SK-N-MC (cell line): ENCODE results near the gene AKR1E2.

ENCODE experiments used
- DNase-seq: peaks from one replicate; pipeline ENCODE4 v3.0.0-alpha.2; 2011; ENCODE audit warnings: low read depth, low spot score
- H3K27ac ChIP-seq: fragments of 200-600 bp; sonication (generic); 2 replicates; pipeline ENCODE4 v1.5.1; 2016; ENCODE audit warnings: mixed run types
- H3K36me3 ChIP-seq: fragments of 200-600 bp; sonication (generic); 2 replicates; pipeline ENCODE4 v1.6.1; 2017; ENCODE audit warnings: antibody characterized with exemption, low read length, mixed read lengths; ENCODE audit not compliant: insufficient read depth
- H3K4me3 ChIP-seq: fragments of 200-600 bp; sonication (generic); 2 replicates; pipeline ENCODE4 v1.5.1; 2016
- H3K9ac ChIP-seq: fragments of 200-600 bp; sonication (generic); 2 replicates; pipeline ENCODE4 v1.8.0; 2017; ENCODE audit warnings: mixed run types, mixed read lengths; ENCODE audit not compliant: insufficient read length
- H3K9me3 ChIP-seq: fragments of 200-600 bp; sonication (generic); 2 replicates; pipeline ENCODE4 v1.6.1; 2017; ENCODE audit warnings: low read depth, mild to moderate bottlenecking, antibody characterized with exemption, low read length, moderate library complexity, mixed read lengths
- EZH2 ChIP-seq: fragments of 200-600 bp; sonication (generic); IDR thresholded peaks from one replicate; pipeline ENCODE4 v1.6.1; 2017; ENCODE audit warnings: antibody characterized with exemption
- FOXP2 ChIP-seq: optimal IDR thresholded peaks from 2 replicates; pipeline ENCODE3; 2011; ENCODE audit warnings: mild to moderate bottlenecking, moderate library complexity; ENCODE audit not compliant: insufficient read depth; ENCODE audit errors: extremely low read length, control extremely low read depth
- POLR2AphosphoS5 ChIP-seq: IDR thresholded peaks from 2 replicates; pipeline ENCODE4 v1.6.1; 2012; ENCODE audit warnings: mild to moderate bottlenecking, low read depth, low read length, borderline replicate concordance

AKR1E2 gene

GRCh38 chr10:4850397-4850796 lies 24.4 kb downstream of the AKR1E2 start:
- no peak for DNase-seq
- Histone ChIP-seq H3K9ac (no peak overlapping the region), H3K36me3 (no peaks in the 10 kb centered on the region), H3K27ac (no peak overlapping the region), H3K4me3 (no peak overlapping the region), H3K9me3 (no peaks in the 10 kb centered on the region)
- no peak for TF ChIP-seq FOXP2
- TF ChIP-seq POLR2AphosphoS5: no peak
- TF ChIP-seq EZH2: no peak

DNA sequence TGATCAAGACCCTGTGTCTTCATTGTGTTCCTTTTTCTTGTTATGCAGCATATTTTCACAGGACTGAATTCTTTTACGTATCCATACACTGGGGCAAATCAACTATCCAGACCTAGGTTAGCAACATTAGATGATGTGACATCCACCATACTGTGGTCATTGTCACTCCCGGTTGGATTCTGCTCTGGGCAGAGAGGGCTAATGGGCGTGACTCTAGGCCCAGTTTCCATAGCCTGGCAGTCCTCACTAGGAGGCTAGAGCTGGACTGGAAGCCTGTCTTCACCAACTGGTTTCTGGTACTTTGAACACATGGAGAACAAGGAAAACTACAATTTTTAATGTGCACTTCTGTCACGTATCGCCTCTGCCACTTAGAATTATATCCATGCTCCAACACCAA lies 25.2 kb downstream of the AKR1E2 start:
- TF ChIP-seq FOXP2 (no peak), EZH2 (no peak), POLR2AphosphoS5 (no peak)
- Histone ChIP-seq H3K9me3 (no peaks in the 10 kb centered on the region), H3K27ac (no peak overlapping the region), H3K4me3 (no peak overlapping the region), H3K36me3 (no peaks in the 10 kb centered on the region), H3K9ac (no peak overlapping the region)
- no peak for DNase-seq

GRCh38 chr10:4851846-4852245 lies 25.8 kb downstream of the AKR1E2 start:
- no peaks in the 10 kb centered on the region for H3K36me3 ChIP-seq
- no peak overlapping the region for H3K4me3 ChIP-seq
- no peaks in the 10 kb centered on the region for H3K9me3 ChIP-seq
- no peak for DNase-seq
- no peak overlapping the region for H3K9ac ChIP-seq
- TF ChIP-seq FOXP2 (no peak), POLR2AphosphoS5 (no peak), EZH2 (no peak)
- no peak overlapping the region for H3K27ac ChIP-seq

GRCh38 chr10:4865945-4866661 lies 40.1 kb downstream of the AKR1E2 start:
- Histone ChIP-seq H3K9ac (no peak overlapping the region), H3K27ac (no peak overlapping the region), H3K9me3 (no peaks in the 10 kb centered on the region), H3K4me3 (no peak overlapping the region), H3K36me3 (no peaks in the 10 kb centered on the region)
- TF ChIP-seq FOXP2: no peak
- TF ChIP-seq EZH2: no peak
- no peak for TF ChIP-seq POLR2AphosphoS5
- no peak for DNase-seq

DNA sequence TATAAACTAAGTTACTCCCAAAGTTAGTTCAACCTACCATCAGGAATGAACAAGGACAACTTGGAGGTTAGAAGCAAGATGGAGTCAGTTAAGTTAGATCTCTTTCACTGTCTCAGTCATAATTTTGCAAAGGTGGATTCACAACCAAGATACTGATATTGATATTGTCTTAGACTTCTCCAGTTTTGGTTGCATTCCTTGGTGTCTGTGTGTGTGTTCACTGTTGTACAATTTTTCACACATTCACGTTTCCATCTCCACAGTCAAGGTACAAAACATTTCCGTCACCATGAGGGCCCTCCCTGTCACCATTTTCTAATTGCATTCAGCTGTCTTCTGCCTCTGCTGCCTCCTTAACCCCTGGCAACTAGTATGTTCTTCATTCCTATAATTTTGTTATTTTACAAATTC lies 41.1 kb downstream of the AKR1E2 start:
- TF ChIP-seq EZH2: no peak
- no peak for TF ChIP-seq POLR2AphosphoS5
- TF ChIP-seq FOXP2: no peak

GRCh38 chr10:4867520-4868356 lies 41.7 kb downstream of the AKR1E2 start:
- Histone ChIP-seq H3K4me3 (no peak overlapping the region), H3K9ac (no peak overlapping the region), H3K36me3 (no peaks in the 10 kb centered on the region), H3K9me3 (no peaks in the 10 kb centered on the region), H3K27ac (no peak overlapping the region)
- TF ChIP-seq FOXP2 (no peak), POLR2AphosphoS5 (no peak), EZH2 (no peak)
- no peak for DNase-seq

More for the DNA sequence above, 41.1 kb downstream of the AKR1E2 start:
- H3K36me3 ChIP-seq: no peaks in the 10 kb centered on the region
- no peaks in the 10 kb centered on the region for H3K9me3 ChIP-seq
- DNase-seq: no peak
- H3K9ac ChIP-seq: no peak overlapping the region
- H3K27ac ChIP-seq: no peak overlapping the region
- no peak overlapping the region for H3K4me3 ChIP-seq

- Histone ChIP-seq H3K9ac (no peak overlapping the region), H3K27ac (no peak overlapping the region), H3K4me3 (no peak overlapping the region), H3K9me3 (no peaks in the 10 kb centered on the region), H3K36me3 (no peaks in the 10 kb centered on the region)
- TF ChIP-seq EZH2 (no peak), FOXP2 (no peak), POLR2AphosphoS5 (no peak)
- DNase-seq: no peak
These were observed 42.3 kb downstream of the AKR1E2 start for GRCh38 chr10:4868357-4868657.

GRCh38 chr10:4882704-4883078 lies 56.7 kb downstream of the AKR1E2 start:
- no peak for DNase-seq
- H3K27ac ChIP-seq: no peak overlapping the region
- no peak overlapping the region for H3K4me3 ChIP-seq
- H3K9ac ChIP-seq: no peak overlapping the region
- H3K9me3 ChIP-seq: no peaks in the 10 kb centered on the region
- no peak for TF ChIP-seq POLR2AphosphoS5
- H3K36me3 ChIP-seq: no peaks in the 10 kb centered on the region

DNA sequence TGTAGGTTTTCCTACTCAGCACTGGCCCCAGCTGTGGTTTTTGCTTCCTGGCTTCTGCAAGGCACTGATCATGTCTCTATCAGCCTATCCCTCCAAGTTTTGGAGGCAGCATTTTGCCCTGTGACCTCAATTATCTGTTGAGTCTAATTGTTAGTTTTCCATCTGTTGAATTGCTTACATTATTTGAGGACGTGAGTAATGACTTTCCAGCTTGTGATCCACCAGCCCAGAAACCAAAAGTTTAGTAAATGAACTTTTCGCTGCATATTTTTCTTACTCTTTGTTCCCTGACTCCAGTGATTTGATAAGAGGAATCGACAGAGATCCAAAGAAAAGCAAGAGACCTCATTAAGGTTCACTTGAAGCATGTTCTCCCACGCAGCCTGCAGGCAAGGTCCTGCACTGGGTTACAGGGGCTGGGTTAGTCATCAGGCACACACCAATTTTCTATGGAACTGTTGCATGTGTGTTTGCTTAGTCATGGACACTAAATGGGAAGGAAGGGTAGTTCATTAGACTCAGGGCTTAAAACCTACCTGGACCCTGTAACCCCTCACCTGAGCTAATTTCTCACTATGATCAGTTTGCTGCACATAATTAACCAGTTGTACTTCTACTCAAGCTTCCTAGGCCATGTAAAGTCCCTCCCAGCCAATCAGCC lies 57.2 kb downstream of the AKR1E2 start:
- Histone ChIP-seq H3K27ac (no peak overlapping the region), H3K9me3 (no peaks in the 10 kb centered on the region), H3K36me3 (no peaks in the 10 kb centered on the region), H3K9ac (no peak overlapping the region), H3K4me3 (no peak overlapping the region)
- DNase-seq: no peak
- TF ChIP-seq FOXP2 (no peak), POLR2AphosphoS5 (no peak), EZH2 (no peak)
